Skeletal muscle tissue (tissue), 4 donors: Measurements from ENCODE around the gene CSGALNACT2. TPM values are rescaled to one million over a fixed set of nuclear protein-coding genes. Genes with fewer than 3 reads are reported as not detected.
A peak's percentile ranks its signal among the peaks of the same experiment; 100 is the strongest.

Source experiments
- H3K27ac ChIP-seq: one replicate; pipeline ENCODE4 v1.7.0; 2013; ENCODE audit warnings: mild to moderate bottlenecking, low read depth, low read length, inconsistent platforms
- H3K27me3 ChIP-seq, 3 donors: one replicate each; pipeline ENCODE4 v1.7.0; 2013; ENCODE audit warnings: low read length in 3 of 3; ENCODE audit not compliant: control insufficient read depth in 3 of 3, insufficient read depth in 3 of 3
- H3K36me3 ChIP-seq, 3 donors: one replicate each; pipeline ENCODE4 v1.7.0; 2013; ENCODE audit warnings: low read length in 3 of 3; ENCODE audit not compliant: control insufficient read depth in 3 of 3, insufficient read depth in 3 of 3
- H3K4me1 ChIP-seq, 3 donors: one replicate each; pipeline ENCODE4 v1.7.0; 2013; ENCODE audit warnings: low read length in 3 of 3, mild to moderate bottlenecking in 3 of 3; ENCODE audit not compliant: control insufficient read depth in 3 of 3, insufficient read depth in 3 of 3
- H3K4me3 ChIP-seq, 3 donors: one replicate each; pipeline ENCODE4 v1.7.0; 2013; ENCODE audit warnings: low read length in 3 of 3
- H3K9ac ChIP-seq, 3 donors: one replicate each; pipeline ENCODE4 v1.7.0; 2013; ENCODE audit warnings: low read length in 3 of 3, mild to moderate bottlenecking in 3 of 3, moderate library complexity in 2 of 3, low read depth in 1 of 3
- H3K9me3 ChIP-seq, 3 donors: one replicate each; pipeline ENCODE4 v1.7.0; 2013; ENCODE audit warnings: low read length in 3 of 3; ENCODE audit not compliant: control insufficient read depth in 3 of 3
- total RNA-seq: library from RNA; depleted of rRNA; stranded (reverse); fragments of >200 nt; gene quantifications from one replicate; pipeline ENCODE4 v1.2.3, GENCODE V29; 2014
- donor health status: Osteomylitis.

The CSGALNACT2 gene
- total RNA-seq, 1 donor from 2014 or later: 24.0 TPM

- peaks cover 36 to 54% (median 47%) of the 10 kb centered on the region in 3 donors for H3K27me3 ChIP-seq
- H3K9me3 ChIP-seq: no peaks in the 10 kb centered on the region
- peak overlapping the region in 2 of 3 donors; percentile 14 to 29 for H3K4me3 ChIP-seq
- no peaks in the 10 kb centered on the region for H3K36me3 ChIP-seq
- H3K9ac ChIP-seq: no peak overlapping the region
- no peak overlapping the region for H3K27ac ChIP-seq
- peaks cover 0 to 7% (median 5%) of the 10 kb centered on the region in 3 donors for H3K4me1 ChIP-seq
Measured at GRCh38 chr10:43229208-43230061, 91.2 kb downstream of the CSGALNACT2 start.

- no peak overlapping the region for H3K9ac ChIP-seq
- peaks cover 36 to 54% (median 47%) of the 10 kb centered on the region in 3 donors for H3K27me3 ChIP-seq
- no peaks in the 10 kb centered on the region for H3K36me3 ChIP-seq
- peaks cover 0 to 7% (median 5%) of the 10 kb centered on the region in 3 donors for H3K4me1 ChIP-seq
- H3K27ac ChIP-seq: no peak overlapping the region
- no peak overlapping the region for H3K4me3 ChIP-seq
- no peaks in the 10 kb centered on the region for H3K9me3 ChIP-seq
Measured at GRCh38 chr10:43230101-43230908, 92.1 kb downstream of the CSGALNACT2 start.

GRCh38 chr10:43230909-43231522 is 92.8 kb downstream of the CSGALNACT2 start:
- Histone ChIP-seq H3K27me3 (peaks cover 36 to 54% (median 47%) of the 10 kb centered on the region in 3 donors), H3K4me1 (peaks cover 0 to 7% (median 7%) of the 10 kb centered on the region in 3 donors), H3K27ac (no peak overlapping the region), H3K9me3 (no peaks in the 10 kb centered on the region), H3K4me3 (no peak overlapping the region), H3K36me3 (no peaks in the 10 kb centered on the region), H3K9ac (no peak overlapping the region)

- Histone ChIP-seq H3K4me1 (peaks cover 0 to 11% (median 9%) of the 10 kb centered on the region in 3 donors), H3K9ac (no peak overlapping the region), H3K27me3 (peaks cover 36 to 52% (median 47%) of the 10 kb centered on the region in 3 donors), H3K9me3 (no peaks in the 10 kb centered on the region), H3K4me3 (no peak overlapping the region), H3K36me3 (no peaks in the 10 kb centered on the region), H3K27ac (no peak overlapping the region)
Measured at GRCh38 chr10:43231523-43232078, 93.4 kb downstream of the CSGALNACT2 start.

GRCh38 chr10:43233601-43234430 is 95.6 kb downstream of the CSGALNACT2 start:
- no peak overlapping the region for H3K9ac ChIP-seq
- no peaks in the 10 kb centered on the region for H3K9me3 ChIP-seq
- H3K4me1 ChIP-seq: peaks cover 0 to 16% (median 13%) of the 10 kb centered on the region in 3 donors
- H3K27me3 ChIP-seq: peaks cover 27 to 34% (median 30%) of the 10 kb centered on the region in 3 donors
- H3K27ac ChIP-seq: no peak overlapping the region
- H3K36me3 ChIP-seq: no peaks in the 10 kb centered on the region
- H3K4me3 ChIP-seq: no peak overlapping the region

GRCh38 chr10:43234471-43235041 is 96.3 kb downstream of the CSGALNACT2 start:
- no peak overlapping the region for H3K9ac ChIP-seq
- H3K9me3 ChIP-seq: no peaks in the 10 kb centered on the region
- H3K4me1 ChIP-seq: peaks cover 0 to 9% (median 8%) of the 10 kb centered on the region in 3 donors
- no peak overlapping the region for H3K27ac ChIP-seq
- H3K36me3 ChIP-seq: no peaks in the 10 kb centered on the region
- no peak overlapping the region for H3K4me3 ChIP-seq
- peaks cover 21 to 26% (median 23%) of the 10 kb centered on the region in 3 donors for H3K27me3 ChIP-seq

Other genes with a start within 250 kb of the CSGALNACT2 start
- gene RET, start 61.4 kb upstream of the CSGALNACT2 start, total RNA-seq: 1.6 TPM
- under 0.01 TPM for gene RASGEF1A, start 128.6 kb downstream of the CSGALNACT2 start, total RNA-seq
- not detected for gene FXYD4, start 233.2 kb downstream of the CSGALNACT2 start, total RNA-seq